ENCODE results near the gene CORT.
"Not testable (repeated sequence)": the region's sequence is repeated elsewhere in the genome, so short reads cannot be mapped to it uniquely, and the experiment has no call there.

CORT gene

GRCh38 chr1:10449751-10450150 is at the start of gene CORT:
Gene CORT, plus strand, starts transcription at chr1:10450031. Its CDS starts 193 bp downstream, at chr1:10450224.
- no peak for DNase-seq (ENCODE audit: low spot score)

- DNase-seq (ENCODE audit: low spot score): no peak
These were observed 48.5 kb upstream of the CORT start for GRCh38 chr1:10401281-10401680.

- no peak for DNase-seq (ENCODE audit: low spot score)
These were observed 47.0 kb upstream of the CORT start for GRCh38 chr1:10402729-10403274.

- no peak for DNase-seq (ENCODE audit: low spot score)
These were observed 42.6 kb upstream of the CORT start for GRCh38 chr1:10407201-10407600.

GRCh38 chr1:10415211-10415930 is 34.5 kb upstream of the CORT start:
- no peak for DNase-seq (ENCODE audit: low spot score)

GRCh38 chr1:10415967-10416366 is 33.9 kb upstream of the CORT start:
- not testable (repeated sequence) for DNase-seq (ENCODE audit: low spot score)

- not testable (repeated sequence) for DNase-seq (ENCODE audit: low spot score)
These were observed 31.1 kb upstream of the CORT start for GRCh38 chr1:10418741-10419140.

- no peak for DNase-seq (ENCODE audit: low spot score)
These were observed 30.5 kb upstream of the CORT start for GRCh38 chr1:10419351-10419750.

- no peak for DNase-seq (ENCODE audit: low spot score)
These were observed 28.2 kb upstream of the CORT start for GRCh38 chr1:10421637-10422036.

GRCh38 chr1:10424034-10424433 is 25.8 kb upstream of the CORT start:
- no peak for DNase-seq (ENCODE audit: low spot score)

- DNase-seq (ENCODE audit: low spot score): no peak
These were observed 25.2 kb upstream of the CORT start for GRCh38 chr1:10424651-10425050.

- DNase-seq (ENCODE audit: low spot score): not testable (repeated sequence)
These were observed 23.9 kb upstream of the CORT start for GRCh38 chr1:10425826-10426534.

GRCh38 chr1:10426535-10426848 is 23.3 kb upstream of the CORT start:
- DNase-seq (ENCODE audit: low spot score): not testable (repeated sequence)

GRCh38 chr1:10428984-10429383 is 20.8 kb upstream of the CORT start:
- no peak for DNase-seq (ENCODE audit: low spot score)

- no peak for DNase-seq (ENCODE audit: low spot score)
These were observed 20.0 kb upstream of the CORT start for GRCh38 chr1:10429868-10430215.

- peak; percentile 96 for DNase-seq (ENCODE audit: low spot score)
These were observed 19.4 kb upstream of the CORT start, which contains the start of gene CENPS for GRCh38 chr1:10430216-10431069. Gene CENPS, plus strand, starts transcription at chr1:10430433. Its CDS starts 85 bp downstream, at chr1:10430518.

- no peak for DNase-seq (ENCODE audit: low spot score)
These were observed 18.6 kb upstream of the CORT start for GRCh38 chr1:10431070-10431730.

GRCh38 chr1:10432910-10433700 is 16.7 kb upstream of the CORT start:
- DNase-seq (ENCODE audit: low spot score): no peak

GRCh38 chr1:10433790-10434189 is 16.0 kb upstream of the CORT start:
- DNase-seq (ENCODE audit: low spot score): no peak

GRCh38 chr1:10434590-10434989 is 15.2 kb upstream of the CORT start:
- no peak for DNase-seq (ENCODE audit: low spot score)

GRCh38 chr1:10437052-10437451 is 12.8 kb upstream of the CORT start:
- no peak for DNase-seq (ENCODE audit: low spot score)
